ENCODE results near the gene CCDC63.
"Not testable (repeated sequence)": the region's sequence is repeated elsewhere in the genome, so short reads cannot be mapped to it uniquely, and the experiment has no call there.

CCDC63 gene

GRCh38 chr12:110844551-110845338, 2.0 kb upstream of the CCDC63 start:
- DNase-seq = no peak

GRCh38 chr12:110845339-110845682, 1.5 kb upstream of the CCDC63 start:
- no peak for DNase-seq

GRCh38 chr12:110848314-110848923, 1.6 kb downstream of the CCDC63 start:
- DNase-seq = no peak

GRCh38 chr12:110849221-110849620, 2.4 kb downstream of the CCDC63 start:
- DNase-seq = no peak

- no peak for DNase-seq
These were observed 3.1 kb downstream of the CCDC63 start for GRCh38 chr12:110849748-110850403.

- DNase-seq = no peak
These were observed 4.0 kb downstream of the CCDC63 start for GRCh38 chr12:110850762-110851161.

GRCh38 chr12:110853836-110854235, 7.0 kb downstream of the CCDC63 start:
- no peak for DNase-seq

- DNase-seq = no peak
These were observed 9.8 kb downstream of the CCDC63 start for GRCh38 chr12:110856542-110856941.

GRCh38 chr12:110857528-110857927, 10.7 kb downstream of the CCDC63 start:
- DNase-seq = no peak

GRCh38 chr12:110857954-110858353, 11.2 kb downstream of the CCDC63 start:
- not testable (repeated sequence) for DNase-seq

- no peak for DNase-seq
These were observed 12.1 kb downstream of the CCDC63 start for GRCh38 chr12:110858848-110859247.

- DNase-seq = no peak
These were observed 14.1 kb downstream of the CCDC63 start for GRCh38 chr12:110860833-110861296.

- no peak for DNase-seq
These were observed 14.9 kb downstream of the CCDC63 start for GRCh38 chr12:110861729-110862128.

- no peak for DNase-seq
These were observed 15.5 kb downstream of the CCDC63 start for GRCh38 chr12:110862329-110862728.

GRCh38 chr12:110863161-110863560, 16.4 kb downstream of the CCDC63 start:
- no peak for DNase-seq

GRCh38 chr12:110865521-110865920, 18.7 kb downstream of the CCDC63 start:
- DNase-seq = no peak

- no peak for DNase-seq
These were observed 22.2 kb downstream of the CCDC63 start for GRCh38 chr12:110869026-110869425.

- no peak for DNase-seq
These were observed 23.0 kb downstream of the CCDC63 start for GRCh38 chr12:110869803-110870202.

GRCh38 chr12:110872100-110872499, 25.3 kb downstream of the CCDC63 start:
- DNase-seq = no peak

GRCh38 chr12:110874351-110874750, 27.6 kb downstream of the CCDC63 start:
- DNase-seq = no peak

GRCh38 chr12:110874781-110875180, 28.0 kb downstream of the CCDC63 start:
- DNase-seq = no peak

GRCh38 chr12:110880651-110881050, 33.9 kb downstream of the CCDC63 start:
- DNase-seq = no peak

GRCh38 chr12:110883251-110883650, 36.5 kb downstream of the CCDC63 start:
- no peak for DNase-seq
